Activated CD4-positive, alpha-beta T cell treated with anti-CD3 and anti-CD28 coated beads, Interleukin-2, amount 50 U/mL, for 4 hours (primary cell): Measurements from ENCODE around the gene DTNB.
"Not testable (repeated sequence)": the region's sequence is repeated elsewhere in the genome, so short reads cannot be mapped to it uniquely, and the experiment has no call there.

Experiments used
- DNase-seq, 2 experiments: peaks; one replicate each; pipeline ENCODE4 v3.0.0-alpha.2; 2020

DTNB gene

GRCh38 chr2:25411753-25412152 is 261.6 kb downstream of the DTNB start:
- DNase-seq = no peak

- DNase-seq = no peak
These were observed 262.1 kb downstream of the DTNB start for GRCh38 chr2:25411281-25411680.

GRCh38 chr2:25410370-25410769 is 263.0 kb downstream of the DTNB start:
- DNase-seq = no peak

GRCh38 chr2:25409468-25409867 is 263.9 kb downstream of the DTNB start:
- DNase-seq = no peak

- DNase-seq = no peak
These were observed 264.3 kb downstream of the DTNB start for GRCh38 chr2:25409044-25409443.

- DNase-seq = no peak
These were observed 267.6 kb downstream of the DTNB start for GRCh38 chr2:25405611-25406295.

- not testable (repeated sequence) for DNase-seq
These were observed 270.1 kb downstream of the DTNB start for GRCh38 chr2:25403120-25403760.

- no peak for DNase-seq
These were observed 270.9 kb downstream of the DTNB start for GRCh38 chr2:25402477-25402876.

GRCh38 chr2:25401307-25402026 is 271.9 kb downstream of the DTNB start:
- DNase-seq = no peak

- DNase-seq = no peak
These were observed 272.7 kb downstream of the DTNB start for GRCh38 chr2:25400576-25401216.

GRCh38 chr2:25400169-25400568 is 273.2 kb downstream of the DTNB start:
- no peak for DNase-seq

- DNase-seq = no peak
These were observed 274.8 kb downstream of the DTNB start for GRCh38 chr2:25398534-25398933.

GRCh38 chr2:25397777-25398176 is 275.6 kb downstream of the DTNB start:
- DNase-seq = no peak

- no peak for DNase-seq
These were observed 284.2 kb downstream of the DTNB start for GRCh38 chr2:25389161-25389560.

GRCh38 chr2:25388491-25388890 is 284.9 kb downstream of the DTNB start:
- no peak for DNase-seq

GRCh38 chr2:25387876-25388449 is 285.4 kb downstream of the DTNB start:
- DNase-seq = no peak

- no peak for DNase-seq
These were observed 286.2 kb downstream of the DTNB start for GRCh38 chr2:25386971-25387875.

GRCh38 chr2:25385910-25386309 is 287.5 kb downstream of the DTNB start:
- no peak for DNase-seq

- DNase-seq = no peak
These were observed 289.6 kb downstream of the DTNB start for GRCh38 chr2:25383806-25384205.

- DNase-seq = no peak
These were observed 291.9 kb downstream of the DTNB start for GRCh38 chr2:25381502-25381901.

GRCh38 chr2:25380586-25381375 is 292.6 kb downstream of the DTNB start:
- DNase-seq = no peak
